ENCODE measurements around the gene PDPN.

PDPN gene

GRCh38 chr1:13616234-13616633 is 32.6 kb downstream of the PDPN start:
- WGBS (ENCODE audit: insufficient coverage, insufficient read length), result no CpG with 5 or more reads among the region's 5 CpGs
- H3K27ac ChIP-seq (ENCODE audit: low read length), result no peak overlapping the region

GRCh38 chr1:13617108-13617507 is 33.5 kb downstream of the PDPN start:
- no peaks in the 10 kb centered on the region for H3K9me3 ChIP-seq (ENCODE audit: control insufficient read depth, insufficient read depth, low read length)
- WGBS (ENCODE audit: insufficient coverage, insufficient read length), result no CpG with 5 or more reads among the region's 4 CpGs

More at GRCh38 chr1:13616234-13616633, 32.6 kb downstream of the PDPN start:
- Histone ChIP-seq H3K4me1 (ENCODE audit: control insufficient read depth, insufficient read depth, low read length) (no peaks in the 10 kb centered on the region), H3K9me3 (ENCODE audit: control insufficient read depth, insufficient read depth, low read length) (no peaks in the 10 kb centered on the region), H3K27me3 (ENCODE audit: control insufficient read depth, insufficient read depth, low read length) (no peaks in the 10 kb centered on the region), H3K4me3 (ENCODE audit: low read length) (no peak overlapping the region), H3K36me3 (ENCODE audit: control insufficient read depth, insufficient read depth, low read length) (peaks cover 8% of the 10 kb centered on the region; the same call in 1 of the 2 replicates)
- no peak for DNase-seq (ENCODE audit: low read depth, low spot score)

GRCh38 chr1:13617773-13618172 is 34.1 kb downstream of the PDPN start:
- no peak overlapping the region for H3K4me3 ChIP-seq (ENCODE audit: low read length)
- H3K9me3 ChIP-seq (ENCODE audit: control insufficient read depth, insufficient read depth, low read length), result no peaks in the 10 kb centered on the region
- H3K4me1 ChIP-seq (ENCODE audit: control insufficient read depth, insufficient read depth, low read length), result no peaks in the 10 kb centered on the region
- DNase-seq (ENCODE audit: low read depth, low spot score), result no peak
- peaks cover 8% of the 10 kb centered on the region; the same call in 1 of the 2 replicates for H3K36me3 ChIP-seq (ENCODE audit: control insufficient read depth, insufficient read depth, low read length)
- no peaks in the 10 kb centered on the region for H3K27me3 ChIP-seq (ENCODE audit: control insufficient read depth, insufficient read depth, low read length)
- no CpG with 5 or more reads among the region's 1 CpG for WGBS (ENCODE audit: insufficient coverage, insufficient read length)
- H3K27ac ChIP-seq (ENCODE audit: low read length), result no peak overlapping the region

More at GRCh38 chr1:13617108-13617507, 33.5 kb downstream of the PDPN start:
- Histone ChIP-seq H3K27me3 (ENCODE audit: control insufficient read depth, insufficient read depth, low read length) (no peaks in the 10 kb centered on the region), H3K36me3 (ENCODE audit: control insufficient read depth, insufficient read depth, low read length) (peaks cover 8% of the 10 kb centered on the region; the same call in 1 of the 2 replicates), H3K4me3 (ENCODE audit: low read length) (no peak overlapping the region), H3K27ac (ENCODE audit: low read length) (no peak overlapping the region), H3K4me1 (ENCODE audit: control insufficient read depth, insufficient read depth, low read length) (no peaks in the 10 kb centered on the region)
- no peak for DNase-seq (ENCODE audit: low read depth, low spot score)

- H3K36me3 ChIP-seq (ENCODE audit: control insufficient read depth, insufficient read depth, low read length), result peaks cover 8% of the 10 kb centered on the region; the same call in 1 of the 2 replicates
- H3K27me3 ChIP-seq (ENCODE audit: control insufficient read depth, insufficient read depth, low read length), result no peaks in the 10 kb centered on the region
- no peak overlapping the region for H3K27ac ChIP-seq (ENCODE audit: low read length)
- H3K9me3 ChIP-seq (ENCODE audit: control insufficient read depth, insufficient read depth, low read length), result no peaks in the 10 kb centered on the region
- WGBS (ENCODE audit: insufficient coverage, insufficient read length), result no CpG with 5 or more reads among the region's 11 CpGs
- DNase-seq (ENCODE audit: low read depth, low spot score), result no peak
- H3K4me1 ChIP-seq (ENCODE audit: control insufficient read depth, insufficient read depth, low read length), result no peaks in the 10 kb centered on the region
- no peak overlapping the region for H3K4me3 ChIP-seq (ENCODE audit: low read length)
These were observed 34.9 kb downstream of the PDPN start for GRCh38 chr1:13618483-13618882.

- H3K4me3 ChIP-seq (ENCODE audit: low read length), result no peak overlapping the region
- no peak for DNase-seq (ENCODE audit: low read depth, low spot score)
- H3K27ac ChIP-seq (ENCODE audit: low read length), result no peak overlapping the region
- peaks cover 8% of the 10 kb centered on the region; the same call in 1 of the 2 replicates for H3K36me3 ChIP-seq (ENCODE audit: control insufficient read depth, insufficient read depth, low read length)
- WGBS (ENCODE audit: insufficient coverage, insufficient read length), result no CpG with 5 or more reads among the region's 8 CpGs
- no peaks in the 10 kb centered on the region for H3K4me1 ChIP-seq (ENCODE audit: control insufficient read depth, insufficient read depth, low read length)
- no peaks in the 10 kb centered on the region for H3K27me3 ChIP-seq (ENCODE audit: control insufficient read depth, insufficient read depth, low read length)
- no peaks in the 10 kb centered on the region for H3K9me3 ChIP-seq (ENCODE audit: control insufficient read depth, insufficient read depth, low read length)
These were observed 36.3 kb downstream of the PDPN start for GRCh38 chr1:13619909-13620308.

- no peak for DNase-seq (ENCODE audit: low read depth, low spot score)
- Histone ChIP-seq H3K27ac (ENCODE audit: low read length) (no peak overlapping the region), H3K27me3 (ENCODE audit: control insufficient read depth, insufficient read depth, low read length) (no peaks in the 10 kb centered on the region), H3K4me3 (ENCODE audit: low read length) (no peak overlapping the region), H3K4me1 (ENCODE audit: control insufficient read depth, insufficient read depth, low read length) (no peaks in the 10 kb centered on the region), H3K9me3 (ENCODE audit: control insufficient read depth, insufficient read depth, low read length) (no peaks in the 10 kb centered on the region), H3K36me3 (ENCODE audit: control insufficient read depth, insufficient read depth, low read length) (peaks cover 4% of the 10 kb centered on the region; the same call in 1 of the 2 replicates)
- no CpG with 5 or more reads among the region's 5 CpGs for WGBS (ENCODE audit: insufficient coverage, insufficient read length)
These were observed 37.2 kb downstream of the PDPN start for GRCh38 chr1:13620825-13621224.

GRCh38 chr1:13622446-13622845 is 38.8 kb downstream of the PDPN start:
- Histone ChIP-seq H3K4me3 (ENCODE audit: low read length) (no peak overlapping the region), H3K9me3 (ENCODE audit: control insufficient read depth, insufficient read depth, low read length) (no peaks in the 10 kb centered on the region), H3K27me3 (ENCODE audit: control insufficient read depth, insufficient read depth, low read length) (no peaks in the 10 kb centered on the region), H3K27ac (ENCODE audit: low read length) (no peak overlapping the region), H3K4me1 (ENCODE audit: control insufficient read depth, insufficient read depth, low read length) (no peaks in the 10 kb centered on the region), H3K36me3 (ENCODE audit: control insufficient read depth, insufficient read depth, low read length) (no peaks in the 10 kb centered on the region)
- WGBS (ENCODE audit: insufficient coverage, insufficient read length), result no CpG with 5 or more reads among the region's 4 CpGs
- no peak for DNase-seq (ENCODE audit: low read depth, low spot score)

- no peaks in the 10 kb centered on the region for H3K36me3 ChIP-seq (ENCODE audit: control insufficient read depth, insufficient read depth, low read length)
- H3K4me3 ChIP-seq (ENCODE audit: low read length), result no peak overlapping the region
- no peaks in the 10 kb centered on the region for H3K27me3 ChIP-seq (ENCODE audit: control insufficient read depth, insufficient read depth, low read length)
- no peaks in the 10 kb centered on the region for H3K4me1 ChIP-seq (ENCODE audit: control insufficient read depth, insufficient read depth, low read length)
- no peaks in the 10 kb centered on the region for H3K9me3 ChIP-seq (ENCODE audit: control insufficient read depth, insufficient read depth, low read length)
- WGBS (ENCODE audit: insufficient coverage, insufficient read length), result no CpG with 5 or more reads among the region's 9 CpGs
- no peak overlapping the region for H3K27ac ChIP-seq (ENCODE audit: low read length)
- no peak for DNase-seq (ENCODE audit: low read depth, low spot score)
These were observed 39.5 kb downstream of the PDPN start for GRCh38 chr1:13623021-13623637.

- Histone ChIP-seq H3K36me3 (ENCODE audit: control insufficient read depth, insufficient read depth, low read length) (no peaks in the 10 kb centered on the region), H3K4me1 (ENCODE audit: control insufficient read depth, insufficient read depth, low read length) (no peaks in the 10 kb centered on the region), H3K4me3 (ENCODE audit: low read length) (no peak overlapping the region), H3K27ac (ENCODE audit: low read length) (no peak overlapping the region), H3K9me3 (ENCODE audit: control insufficient read depth, insufficient read depth, low read length) (no peaks in the 10 kb centered on the region), H3K27me3 (ENCODE audit: control insufficient read depth, insufficient read depth, low read length) (no peaks in the 10 kb centered on the region)
- WGBS (ENCODE audit: insufficient coverage, insufficient read length), result no CpG with 5 or more reads among the region's 6 CpGs
- DNase-seq (ENCODE audit: low read depth, low spot score), result no peak
These were observed 40.9 kb downstream of the PDPN start for GRCh38 chr1:13624526-13624925.

GRCh38 chr1:13627127-13627526 is 43.5 kb downstream of the PDPN start:
- Histone ChIP-seq H3K36me3 (ENCODE audit: control insufficient read depth, insufficient read depth, low read length) (no peaks in the 10 kb centered on the region), H3K4me1 (ENCODE audit: control insufficient read depth, insufficient read depth, low read length) (no peaks in the 10 kb centered on the region), H3K4me3 (ENCODE audit: low read length) (no peak overlapping the region), H3K9me3 (ENCODE audit: control insufficient read depth, insufficient read depth, low read length) (no peaks in the 10 kb centered on the region), H3K27me3 (ENCODE audit: control insufficient read depth, insufficient read depth, low read length) (no peaks in the 10 kb centered on the region), H3K27ac (ENCODE audit: low read length) (no peak overlapping the region)
- DNase-seq (ENCODE audit: low read depth, low spot score), result no peak

- H3K4me3 ChIP-seq (ENCODE audit: low read length), result no peak overlapping the region
- H3K27ac ChIP-seq (ENCODE audit: low read length), result no peak overlapping the region
- no peaks in the 10 kb centered on the region for H3K36me3 ChIP-seq (ENCODE audit: control insufficient read depth, insufficient read depth, low read length)
- no peak for DNase-seq (ENCODE audit: low read depth, low spot score)
- no peaks in the 10 kb centered on the region for H3K27me3 ChIP-seq (ENCODE audit: control insufficient read depth, insufficient read depth, low read length)
- WGBS (ENCODE audit: insufficient coverage, insufficient read length), result no CpG with 5 or more reads among the region's 3 CpGs
- no peaks in the 10 kb centered on the region for H3K4me1 ChIP-seq (ENCODE audit: control insufficient read depth, insufficient read depth, low read length)
- no peaks in the 10 kb centered on the region for H3K9me3 ChIP-seq (ENCODE audit: control insufficient read depth, insufficient read depth, low read length)
These were observed 44.6 kb downstream of the PDPN start for GRCh38 chr1:13628218-13628617.
